HG02678 (cell line): Measurements from ENCODE around the gene TJP3.

Experiments
- ATAC-seq: cut with Tn5 transposase; IDR thresholded peaks from one replicate; pipeline ENCODE4 v1.9.1; 2021; ENCODE audit warnings: mild to moderate bottlenecking, moderate library complexity; ENCODE audit not compliant: unreplicated experiment

Gene TJP3

DNA sequence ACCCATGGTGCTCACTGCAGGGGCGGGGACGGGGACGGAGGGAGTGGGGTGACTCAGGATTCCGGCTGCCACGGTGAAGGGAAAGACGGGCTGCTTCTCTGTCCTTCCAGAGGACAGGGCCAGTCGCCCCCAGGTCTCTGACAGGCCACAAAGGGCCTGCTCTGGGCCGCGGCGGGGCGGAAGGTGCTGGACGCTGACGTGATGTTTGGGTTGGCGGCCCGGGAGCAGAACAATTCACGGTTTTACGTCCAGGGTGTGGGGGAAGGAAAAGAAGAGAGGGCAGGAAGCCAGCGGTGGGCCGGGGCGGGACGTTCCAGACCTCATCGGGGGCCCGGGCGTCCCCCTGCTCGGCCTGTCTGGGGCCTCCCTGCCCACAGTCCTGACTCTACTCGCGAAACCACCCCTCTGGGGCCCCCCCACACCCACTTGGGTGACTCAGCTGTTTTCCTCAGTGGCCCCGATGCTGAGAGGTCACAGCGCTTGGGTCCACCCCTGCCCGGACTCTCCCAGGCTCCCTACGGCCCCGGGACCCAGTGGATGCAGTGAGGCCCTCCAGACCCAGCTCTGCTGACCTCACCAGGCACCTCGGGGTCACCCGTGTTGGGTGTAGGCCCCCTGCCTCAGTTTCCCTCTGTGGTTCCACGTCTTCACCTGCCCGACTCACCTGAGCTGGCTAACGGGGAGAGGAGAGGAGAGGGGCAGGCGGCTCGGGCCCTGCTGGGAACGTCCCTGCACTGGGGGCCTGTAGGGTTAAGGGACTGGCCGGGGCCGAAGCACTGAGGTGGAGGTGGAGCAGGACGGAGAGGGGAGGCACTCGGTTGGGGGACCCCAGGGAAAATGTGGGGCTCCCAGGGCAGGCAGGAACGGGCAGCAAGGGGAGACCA is 37.1 kb upstream of the TJP3 start:
- ATAC-seq, result no peak

DNA sequence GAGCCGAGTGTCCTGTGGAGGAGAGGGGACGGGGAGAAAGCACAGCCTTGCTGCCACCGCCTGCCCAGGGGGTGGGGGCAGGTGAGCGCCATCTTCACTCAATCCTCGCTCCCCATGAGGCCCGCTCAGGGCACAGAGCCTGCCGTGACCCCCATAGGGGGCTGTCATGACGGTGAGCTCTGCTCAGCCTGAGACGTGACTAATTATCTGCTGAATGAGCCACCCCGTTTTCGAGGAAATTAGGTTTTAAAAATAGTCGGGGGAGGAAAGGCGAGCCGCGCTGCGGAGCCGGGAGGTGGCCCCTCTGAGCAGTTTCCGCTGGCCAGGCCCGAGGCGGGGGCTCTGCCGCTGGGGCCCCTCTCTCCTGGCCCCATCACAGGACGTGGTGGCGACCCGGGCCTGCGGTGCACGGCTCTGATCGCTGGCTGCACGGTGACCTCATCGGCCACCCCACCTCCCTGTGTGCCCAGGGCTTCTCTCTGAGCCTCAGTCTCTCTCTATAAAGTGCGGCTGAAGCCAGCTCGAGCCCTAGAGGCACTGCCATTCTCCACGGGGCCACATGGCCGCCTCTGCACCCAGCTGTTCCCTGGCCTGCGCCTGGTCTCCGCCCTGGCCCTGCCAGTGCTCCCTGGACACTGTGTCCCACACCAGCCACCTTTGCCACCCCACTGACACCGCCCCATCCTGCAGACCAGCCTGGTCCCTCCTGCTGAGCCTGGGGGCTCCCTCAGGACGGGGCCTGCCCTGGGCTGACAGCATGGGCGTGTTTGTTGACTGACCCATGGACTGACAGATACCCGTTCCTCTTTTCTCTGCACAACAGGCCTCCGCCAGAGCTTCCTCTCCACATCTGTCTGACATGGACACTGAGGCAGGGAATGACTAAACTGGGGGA is 36.3 kb upstream of the TJP3 start:
- no peak for ATAC-seq

GRCh38 chr19:3672575-3672948 is 35.6 kb upstream of the TJP3 start:
- ATAC-seq, result no peak

DNA sequence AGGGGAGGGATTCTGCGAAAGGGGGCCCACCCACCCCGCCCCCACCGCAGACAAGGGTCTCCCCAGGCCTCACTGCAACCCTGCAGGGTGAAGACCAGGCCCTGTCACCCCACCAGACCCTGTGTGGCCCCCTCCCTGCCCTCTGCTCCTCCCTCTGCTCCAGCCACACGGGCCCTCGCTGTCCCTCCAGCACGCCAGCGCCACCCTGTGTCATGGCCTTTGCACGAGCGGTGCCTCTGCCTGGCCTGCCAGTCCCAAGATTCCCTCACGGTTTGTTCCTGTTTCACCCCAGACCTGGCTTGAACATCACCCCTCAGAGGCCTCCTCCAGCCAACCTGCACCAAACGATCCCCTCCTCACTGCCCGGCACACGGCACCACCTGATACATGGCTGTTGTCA is 35.2 kb upstream of the TJP3 start:
- ATAC-seq, result no peak

- ATAC-seq, result no peak
Observed at GRCh38 chr19:3673506-3674439, 34.4 kb upstream of the TJP3 start.

DNA sequence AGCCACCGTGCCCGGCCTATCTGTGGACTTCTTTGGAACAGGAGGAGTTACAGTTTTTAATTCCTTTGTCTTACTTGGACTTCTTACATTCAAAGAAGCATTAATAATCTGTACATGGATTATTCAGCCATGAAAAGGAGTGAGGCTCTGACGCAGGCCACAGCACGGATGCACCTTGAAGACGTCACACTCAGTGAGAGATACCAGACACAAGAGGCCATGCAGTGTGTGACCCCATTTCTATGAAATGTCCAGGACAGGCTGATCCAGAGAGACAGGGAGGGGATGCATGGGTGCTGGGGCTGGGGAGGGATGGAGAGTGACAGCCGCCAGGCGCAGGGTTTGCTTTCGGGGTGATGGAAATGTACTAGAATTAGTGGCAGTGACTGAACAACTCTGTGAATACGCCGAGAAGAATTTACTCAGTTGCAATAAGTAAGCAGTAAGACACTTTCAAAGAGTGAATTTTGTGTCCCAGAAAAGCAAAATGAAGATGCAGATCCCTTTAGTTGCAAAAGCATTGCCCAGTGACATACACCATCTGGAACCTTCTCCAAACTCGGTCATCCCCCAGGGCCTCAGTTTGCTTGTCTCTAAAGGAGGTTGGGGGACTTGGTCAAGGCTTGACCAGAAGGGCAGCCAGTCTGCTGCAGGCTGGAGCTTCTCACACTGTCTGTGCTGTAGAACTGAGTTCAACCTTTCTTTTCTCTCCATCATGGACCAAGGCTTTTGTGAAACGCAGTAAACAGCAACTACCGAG is 33.2 kb upstream of the TJP3 start:
- ATAC-seq, result no peak

- ATAC-seq, result no peak
Observed at GRCh38 chr19:3678188-3678587, 30.0 kb upstream of the TJP3 start.

- no peak for ATAC-seq
Observed at GRCh38 chr19:3679138-3679537, 29.0 kb upstream of the TJP3 start.

- no peak for ATAC-seq
Observed at GRCh38 chr19:3679581-3679980, 28.6 kb upstream of the TJP3 start.

DNA sequence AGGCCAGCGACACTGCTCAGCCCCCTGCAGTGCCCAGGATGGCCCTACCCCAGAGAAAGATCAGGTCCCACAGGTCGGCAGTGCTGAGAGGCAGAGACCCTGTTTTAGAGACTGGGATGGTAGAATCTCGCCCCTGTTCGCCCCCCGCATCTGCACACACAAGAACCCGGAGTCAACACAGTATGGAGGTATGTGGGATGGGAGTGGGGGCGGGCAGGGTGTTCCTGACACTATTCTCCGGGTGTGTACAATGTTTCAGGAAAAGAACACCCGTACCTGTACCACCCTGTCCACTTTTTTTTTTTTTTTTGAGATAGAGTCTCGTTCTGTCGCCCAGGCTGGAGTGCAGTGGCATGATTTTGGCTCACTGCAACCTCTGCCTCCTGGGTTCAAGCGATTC is 27.2 kb upstream of the TJP3 start:
- no peak for ATAC-seq

GRCh38 chr19:3682286-3682685 is 25.9 kb upstream of the TJP3 start:
- no peak for ATAC-seq

DNA sequence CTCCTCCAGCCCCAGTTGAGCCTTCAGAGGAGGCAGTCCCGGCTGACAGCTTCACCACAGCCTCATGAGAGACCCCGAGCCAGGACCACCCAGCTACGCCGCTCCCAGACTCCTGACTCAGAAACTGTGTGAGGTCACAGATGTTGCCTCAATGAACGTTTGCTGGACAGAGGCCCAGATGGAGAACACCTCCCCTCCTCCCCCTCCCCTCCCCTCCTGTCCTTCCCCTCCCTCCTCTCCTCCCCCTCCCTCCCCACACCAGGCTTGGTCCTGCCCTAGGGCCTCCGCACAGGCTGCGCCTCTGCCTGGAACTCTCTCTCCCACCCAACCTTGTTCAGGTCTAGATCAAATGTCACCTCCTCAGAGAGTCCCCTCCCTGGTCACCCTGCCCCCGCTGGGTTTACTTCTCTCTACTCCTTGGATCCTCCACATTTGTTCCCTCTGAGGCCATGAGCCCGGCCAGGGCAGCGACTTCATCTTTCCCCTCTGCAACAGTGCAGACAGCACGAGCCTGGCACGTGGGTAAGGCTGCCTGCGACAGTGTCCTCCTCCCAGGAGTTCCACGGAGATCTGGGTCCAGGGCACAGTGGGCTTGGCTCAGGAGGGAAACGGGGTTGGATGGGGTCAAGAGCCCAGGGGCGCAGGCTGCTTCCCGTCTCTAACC is 25.3 kb upstream of the TJP3 start:
- no peak for ATAC-seq

GRCh38 chr19:3683405-3684053 is 24.7 kb upstream of the TJP3 start:
- no peak for ATAC-seq

DNA sequence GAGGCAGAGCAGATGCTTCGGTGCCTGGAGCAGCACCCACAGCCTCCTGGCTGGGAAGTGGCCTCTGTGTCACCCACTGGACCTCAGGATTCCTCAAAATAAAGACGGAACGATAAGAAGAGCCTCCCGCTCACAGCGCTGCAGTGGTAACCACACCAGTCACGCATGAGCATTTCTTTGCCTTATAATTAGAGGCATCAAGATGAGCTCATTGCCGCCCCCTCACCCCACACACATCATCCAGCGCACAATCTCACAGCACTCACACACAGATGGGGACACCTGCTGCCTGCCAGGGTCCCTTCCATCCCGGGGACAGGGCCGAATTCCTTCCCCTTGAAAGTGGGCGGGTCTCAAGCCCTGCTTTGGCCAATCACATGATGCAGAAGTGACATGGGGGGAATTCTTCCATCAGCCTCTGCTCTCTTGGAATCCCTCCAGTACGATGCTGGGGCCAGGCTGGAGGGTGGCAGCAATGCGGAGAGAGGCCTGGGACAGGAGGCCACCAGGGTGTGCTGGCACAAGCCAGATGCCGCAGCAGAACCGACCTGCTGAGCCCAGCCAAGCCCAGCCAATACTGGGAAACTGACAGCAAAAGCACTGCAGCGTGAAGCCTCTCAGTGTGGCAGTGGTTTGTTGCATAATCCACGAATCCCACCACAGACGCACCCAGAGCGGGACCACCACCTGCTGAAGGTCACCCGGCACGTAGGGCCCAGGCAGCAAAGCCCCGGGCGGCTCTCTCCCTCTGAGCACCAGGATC is 23.9 kb upstream of the TJP3 start:
- no peak for ATAC-seq

GRCh38 chr19:3684817-3685410 is 23.3 kb upstream of the TJP3 start:
- ATAC-seq, result no peak

GRCh38 chr19:3687393-3687773 is 20.8 kb upstream of the TJP3 start:
- no peak for ATAC-seq

DNA sequence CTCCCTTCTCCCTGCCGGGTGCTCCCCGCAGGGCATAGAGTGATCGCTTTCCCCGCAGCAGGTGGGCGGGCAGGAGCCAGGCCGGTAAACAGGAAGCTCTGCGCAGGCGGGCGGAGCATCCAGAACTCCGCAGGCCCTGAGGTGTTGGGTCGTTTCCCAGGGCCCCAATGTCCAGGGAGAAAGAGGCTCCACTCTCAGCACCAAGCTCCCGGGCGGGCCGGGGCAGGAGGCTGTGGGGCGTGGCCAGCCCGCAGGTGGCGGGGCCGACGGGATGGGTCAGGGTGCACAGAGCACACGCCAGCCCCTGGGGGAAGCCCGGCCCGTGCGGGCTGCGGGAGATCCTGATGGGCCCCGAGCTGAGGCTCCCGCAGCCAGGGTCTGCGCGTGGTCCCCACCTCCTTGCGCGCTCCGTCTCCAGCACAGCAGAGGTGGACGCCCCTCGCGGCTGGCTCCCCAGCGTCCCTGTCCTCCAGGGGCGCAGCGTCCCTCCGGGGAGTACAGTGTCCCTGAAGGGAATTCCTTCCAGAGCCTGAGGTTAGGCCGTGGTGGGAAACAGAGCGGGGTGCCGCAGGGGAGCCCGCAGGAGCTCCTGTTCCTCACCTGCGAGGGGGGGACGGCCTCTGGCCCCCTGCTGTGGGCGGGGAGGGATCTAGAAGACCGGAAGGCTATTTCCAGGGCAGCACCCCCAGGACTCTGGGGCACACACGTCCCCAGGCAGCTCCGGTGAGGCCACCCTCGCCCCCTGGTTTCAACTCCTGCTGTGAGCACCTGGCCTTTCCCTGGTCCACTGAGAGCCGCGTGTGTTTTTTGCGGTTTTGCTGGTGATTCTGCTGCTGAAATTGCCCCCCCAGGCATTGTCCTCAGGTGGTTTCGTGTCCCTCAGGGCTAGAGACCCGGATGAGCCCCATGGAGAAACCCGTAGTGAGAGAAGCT is 20.1 kb upstream of the TJP3 start:
- no peak for ATAC-seq
